Activated CD8-positive, alpha-beta memory T cell treated with anti-CD3 and anti-CD28 coated beads, Interleukin-2, amount 50 U/mL, for 24 hours (primary cell): ENCODE data around the gene HAPLN2.
"Not testable (repeated sequence)": the region's sequence is repeated elsewhere in the genome, so short reads cannot be mapped to it uniquely, and the experiment has no call there.

Experiments used
- DNase-seq: peaks from one replicate; pipeline ENCODE4 v3.0.0-alpha.2; 2020; ENCODE audit errors: extremely low read depth

The HAPLN2 gene

DNA sequence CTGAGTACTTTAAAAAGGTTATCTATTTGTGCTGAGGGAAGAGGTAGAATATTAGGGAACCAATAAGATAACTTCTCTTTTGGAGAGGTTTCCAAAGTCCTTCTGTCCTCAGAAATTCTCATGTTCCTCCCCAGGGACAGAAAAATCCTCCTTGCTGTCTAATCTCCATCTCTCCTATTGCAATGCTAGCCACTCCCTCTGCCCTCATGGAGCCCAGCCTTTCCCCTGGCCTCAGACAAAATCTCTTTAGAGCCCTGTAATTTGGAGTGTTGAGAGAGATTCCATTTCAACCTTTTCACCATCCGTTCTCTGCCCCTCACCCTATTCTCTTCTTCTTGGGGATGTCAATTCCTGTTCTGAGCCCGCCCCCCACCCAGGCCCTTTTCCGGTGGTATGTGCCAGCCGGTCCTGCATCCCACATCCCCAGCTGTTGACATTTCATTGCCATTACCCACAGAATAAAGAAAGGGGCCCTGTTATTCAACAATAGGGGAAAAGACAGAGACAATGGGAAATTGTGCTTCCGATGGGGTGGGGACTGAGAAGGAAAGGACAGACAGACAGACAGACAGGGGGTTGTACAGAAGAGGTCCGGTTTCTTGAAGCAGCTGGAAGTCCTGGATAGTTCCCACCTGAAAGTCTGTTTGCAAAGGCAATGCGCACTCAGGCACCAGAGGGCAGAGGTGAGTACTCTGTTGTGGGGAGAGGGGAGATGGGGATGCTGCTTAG, at the start of gene HAPLN2:
HAPLN2 (plus strand) TSS at position 563 of the 729 bp plus-strand sequence. CDS start 4,076 bp downstream, outside the sequence.
- no peak for DNase-seq

DNA sequence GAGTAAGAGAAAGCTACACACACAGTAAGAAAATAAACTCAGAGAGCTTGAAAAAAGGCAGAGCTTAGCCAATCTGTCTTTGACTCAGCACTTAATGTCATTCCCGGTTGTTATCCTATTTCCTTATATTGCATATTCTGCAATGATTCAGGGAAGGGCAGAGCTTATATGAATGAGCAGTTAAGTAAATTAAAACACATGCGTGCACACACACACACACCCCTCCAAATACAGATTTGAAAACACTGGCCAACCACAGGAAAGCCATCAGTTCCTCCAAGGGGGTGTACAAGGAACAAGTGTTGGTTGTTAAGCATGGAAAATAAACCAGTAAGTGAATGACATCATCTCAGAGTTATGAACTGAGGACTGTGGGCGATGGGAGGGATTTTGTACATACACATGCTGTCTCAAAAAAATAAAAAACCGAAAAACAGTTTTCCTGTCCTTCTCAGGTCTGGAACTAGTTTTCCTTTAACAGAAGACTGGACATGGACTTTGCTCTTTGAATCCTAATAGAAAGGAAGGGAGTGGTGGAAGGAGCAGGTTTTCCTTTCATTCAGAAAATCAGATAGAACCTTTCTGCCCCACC, 47.9 kb upstream of the HAPLN2 start:
- no peak for DNase-seq

DNA sequence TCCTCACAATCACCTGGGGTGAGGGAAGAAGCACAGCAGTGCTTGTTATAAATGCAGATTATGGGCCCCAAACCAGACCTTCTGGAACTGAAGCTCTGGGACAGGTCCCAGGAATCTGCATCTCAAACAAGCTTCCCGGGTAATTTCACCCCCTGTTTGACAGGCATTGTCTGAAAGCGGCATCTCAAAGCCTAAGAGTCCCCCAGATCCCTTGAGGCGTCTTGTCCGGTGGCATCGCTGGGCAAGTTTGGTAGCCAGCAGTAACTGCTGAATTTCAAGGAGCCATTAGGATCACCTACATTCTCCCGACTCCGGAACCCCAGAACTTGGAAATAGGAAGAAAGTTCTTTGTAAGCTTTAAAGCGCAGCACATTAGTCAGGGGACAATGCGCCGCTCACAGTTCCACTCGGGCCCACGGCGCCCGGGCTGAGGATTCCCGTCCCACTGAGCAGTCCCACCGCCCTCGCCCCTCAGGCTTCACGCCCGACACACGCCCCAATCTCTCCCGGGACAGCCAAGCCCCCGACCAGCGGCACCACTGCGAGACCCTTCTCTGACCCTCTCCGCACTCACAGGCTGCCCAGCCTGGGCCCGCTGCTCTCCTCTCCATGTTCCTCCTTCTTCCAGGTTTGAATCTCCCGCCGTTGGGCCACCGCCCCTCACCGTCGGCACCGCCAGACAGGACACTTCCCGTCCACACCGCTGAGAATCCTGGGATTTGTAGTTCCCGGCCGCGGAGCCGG, 47.1 kb upstream of the HAPLN2 start, which contains the start of gene IQGAP3:
IQGAP3 (minus strand) TSS at position 647 of the 744 bp plus-strand sequence; CDS start at position 611, 36 bp downstream.
- DNase-seq = peak; percentile 40

DNA sequence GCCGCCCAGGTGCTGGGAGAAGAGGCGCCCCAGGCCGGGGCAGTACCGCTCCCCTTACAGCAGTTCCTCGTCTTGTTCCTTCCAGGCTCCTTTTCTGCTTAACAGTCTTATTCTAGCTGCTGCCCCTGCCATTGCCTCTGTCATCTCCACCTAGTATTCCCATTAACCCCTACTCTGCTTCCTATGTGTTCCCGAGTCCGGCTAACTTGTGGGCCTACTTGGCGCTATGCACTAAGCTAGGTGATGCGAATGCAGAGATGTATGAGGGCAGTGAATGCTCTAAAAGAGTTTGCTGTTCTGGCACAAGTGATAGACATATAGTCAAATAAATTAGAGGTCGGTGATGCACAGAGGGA, 46.6 kb upstream of the HAPLN2 start:
- no peak for DNase-seq

DNA sequence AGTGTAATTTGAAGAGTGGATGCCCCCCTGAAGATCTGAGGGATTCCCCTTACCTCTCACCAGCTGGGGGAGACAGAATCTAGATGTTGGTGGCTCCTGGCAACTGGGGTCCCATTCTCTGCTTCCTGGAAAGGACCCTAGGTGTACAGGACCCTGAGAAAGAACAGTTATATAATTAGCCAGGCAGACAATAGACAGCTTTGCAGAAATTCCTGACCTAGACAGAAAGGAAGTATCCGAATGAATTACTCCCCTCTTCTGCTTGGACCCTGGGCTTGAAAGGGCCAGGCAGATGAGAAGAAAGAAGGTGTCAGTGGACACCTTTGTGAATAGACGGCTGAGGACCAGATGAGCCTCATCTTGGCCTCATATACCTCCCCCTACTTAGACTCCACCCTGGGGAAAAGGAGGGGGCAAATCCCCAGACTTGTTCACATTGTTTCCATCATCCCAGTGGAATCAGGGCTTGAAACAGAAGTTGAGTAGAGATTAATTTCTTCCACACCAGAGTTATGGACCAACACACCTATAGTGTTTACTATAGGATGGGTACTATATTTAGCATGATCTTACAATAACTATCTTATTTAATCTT, 45.1 kb upstream of the HAPLN2 start:
- no peak for DNase-seq

DNA sequence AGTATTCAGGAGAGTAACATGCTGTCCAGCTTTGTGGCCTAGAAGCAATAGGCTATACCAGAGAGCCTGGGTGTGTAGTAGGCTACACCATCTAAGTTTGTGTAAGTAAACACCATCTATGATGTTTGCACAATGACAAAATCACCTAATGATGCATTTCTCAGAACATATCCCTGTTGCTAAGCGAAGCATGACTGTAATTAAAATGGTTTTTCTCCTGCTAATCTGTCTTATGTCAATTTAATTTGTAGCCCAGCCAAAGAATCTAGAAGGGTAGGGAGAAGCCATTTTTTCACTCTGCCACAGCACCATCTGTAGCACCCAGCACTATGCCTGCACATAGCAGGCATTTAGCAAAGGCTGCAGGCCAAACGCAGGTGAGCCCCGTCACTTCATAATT, 41.7 kb upstream of the HAPLN2 start:
- DNase-seq = no peak

DNA sequence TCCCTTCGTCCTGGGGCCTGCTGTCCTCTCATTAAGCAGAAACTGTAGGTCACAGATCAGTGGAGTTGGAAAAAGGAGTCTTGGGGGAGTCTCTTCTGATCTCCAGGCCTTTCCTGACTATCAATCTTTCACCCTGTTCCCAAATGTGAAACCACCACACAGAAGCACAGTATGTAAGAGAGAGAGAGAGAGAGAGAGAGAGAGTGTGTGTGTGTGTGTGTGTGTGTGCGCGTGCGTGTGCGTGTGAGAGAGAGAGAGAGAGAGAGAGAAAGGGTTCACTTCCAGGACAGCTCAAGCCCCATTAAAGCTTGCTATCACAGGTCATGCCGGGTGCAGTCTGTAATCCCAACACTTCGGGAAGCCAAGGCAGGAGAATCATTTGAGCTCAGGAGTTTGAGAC, 41.2 kb upstream of the HAPLN2 start:
- DNase-seq = no peak

DNA sequence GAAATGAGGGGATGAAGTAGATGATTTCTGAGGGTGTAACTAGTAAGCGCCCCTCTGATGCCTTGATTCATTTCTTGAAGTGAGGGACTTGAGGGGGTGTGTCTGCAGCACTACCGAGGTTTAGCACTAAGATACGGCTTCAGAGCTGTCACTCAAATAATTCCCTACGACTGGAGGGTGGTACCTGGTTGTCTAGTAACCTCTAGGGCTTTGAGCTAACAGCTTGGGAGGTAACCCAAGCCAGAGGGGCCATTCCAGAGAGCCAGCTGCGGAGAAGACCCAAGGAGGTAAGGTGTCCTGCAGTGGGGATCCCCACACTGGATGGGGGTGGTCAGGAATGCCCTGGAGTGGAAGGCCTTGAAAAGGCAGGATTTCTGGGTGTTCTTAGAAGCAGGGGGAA, 39.7 kb upstream of the HAPLN2 start, which contains the start of gene TTC24:
TTC24 (plus strand) TSS at position 252 of the 400 bp plus-strand sequence. CDS start 1,642 bp downstream, outside the sequence.
- no peak for DNase-seq

DNA sequence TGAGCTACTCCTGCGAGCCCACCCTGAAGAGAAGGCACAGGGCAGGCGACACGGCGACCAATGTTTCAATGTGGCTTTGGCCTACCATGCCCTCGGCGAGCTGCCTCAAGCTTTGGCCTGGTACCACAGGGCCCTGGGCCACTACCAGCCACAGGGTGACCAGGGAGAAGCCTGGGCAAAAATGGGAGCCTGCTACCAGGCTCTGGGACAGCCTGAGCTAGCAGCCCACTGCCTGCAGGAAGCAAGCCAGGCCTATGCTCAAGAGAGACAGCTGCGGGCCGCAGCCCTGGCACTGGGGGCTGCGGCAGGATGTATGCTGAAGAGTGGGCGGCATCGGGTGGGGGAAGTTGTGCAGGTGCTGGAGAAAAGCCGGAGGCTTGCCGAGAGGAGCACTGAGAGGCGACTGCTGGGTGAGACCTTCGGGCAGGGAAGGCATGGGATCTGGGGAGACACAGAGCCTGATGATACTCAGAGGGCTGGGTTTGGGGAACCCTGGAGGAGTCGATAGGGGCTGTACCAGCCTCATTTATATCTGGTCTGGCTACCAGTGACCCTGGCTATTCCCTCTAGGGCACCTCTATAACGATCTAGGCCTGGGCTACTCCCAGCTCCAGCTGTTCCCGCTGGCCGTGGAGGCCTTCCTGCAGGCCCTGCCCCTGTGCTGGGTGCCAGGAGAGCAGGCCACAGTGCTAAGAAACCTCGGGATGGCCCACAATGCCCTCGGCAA, 37.4 kb upstream of the HAPLN2 start:
- DNase-seq = no peak

DNA sequence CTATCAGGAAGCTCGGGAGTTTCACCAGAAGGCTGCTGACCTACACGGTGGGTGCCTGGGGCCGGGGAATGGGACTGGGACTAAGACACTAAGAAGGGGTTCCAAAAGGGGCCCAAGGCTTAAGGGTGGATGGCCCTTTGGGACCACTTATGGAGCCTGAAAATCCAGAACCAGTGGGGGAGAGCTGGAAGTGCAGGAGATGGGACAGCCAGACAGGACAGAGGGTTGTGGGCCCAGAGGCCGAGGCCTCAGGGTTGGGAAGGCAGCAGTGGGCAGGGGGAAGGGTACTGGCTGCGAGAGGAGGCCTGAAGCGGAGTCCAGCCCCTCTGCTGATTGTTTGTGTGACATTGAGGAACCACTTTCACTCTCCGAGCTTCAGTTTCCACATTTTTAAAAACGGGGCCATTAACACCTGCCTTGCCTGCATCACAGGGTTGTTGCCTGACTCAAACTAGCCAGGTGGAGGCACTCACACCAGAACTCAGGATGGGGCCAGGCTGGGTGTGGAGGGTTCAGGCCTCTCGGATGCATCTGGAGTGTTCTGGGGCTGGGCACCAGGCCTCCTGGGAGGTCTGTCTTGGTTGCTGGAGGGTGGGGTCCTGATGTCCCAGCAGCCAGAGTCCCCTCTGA, 36.7 kb upstream of the HAPLN2 start:
- no peak for DNase-seq

DNA sequence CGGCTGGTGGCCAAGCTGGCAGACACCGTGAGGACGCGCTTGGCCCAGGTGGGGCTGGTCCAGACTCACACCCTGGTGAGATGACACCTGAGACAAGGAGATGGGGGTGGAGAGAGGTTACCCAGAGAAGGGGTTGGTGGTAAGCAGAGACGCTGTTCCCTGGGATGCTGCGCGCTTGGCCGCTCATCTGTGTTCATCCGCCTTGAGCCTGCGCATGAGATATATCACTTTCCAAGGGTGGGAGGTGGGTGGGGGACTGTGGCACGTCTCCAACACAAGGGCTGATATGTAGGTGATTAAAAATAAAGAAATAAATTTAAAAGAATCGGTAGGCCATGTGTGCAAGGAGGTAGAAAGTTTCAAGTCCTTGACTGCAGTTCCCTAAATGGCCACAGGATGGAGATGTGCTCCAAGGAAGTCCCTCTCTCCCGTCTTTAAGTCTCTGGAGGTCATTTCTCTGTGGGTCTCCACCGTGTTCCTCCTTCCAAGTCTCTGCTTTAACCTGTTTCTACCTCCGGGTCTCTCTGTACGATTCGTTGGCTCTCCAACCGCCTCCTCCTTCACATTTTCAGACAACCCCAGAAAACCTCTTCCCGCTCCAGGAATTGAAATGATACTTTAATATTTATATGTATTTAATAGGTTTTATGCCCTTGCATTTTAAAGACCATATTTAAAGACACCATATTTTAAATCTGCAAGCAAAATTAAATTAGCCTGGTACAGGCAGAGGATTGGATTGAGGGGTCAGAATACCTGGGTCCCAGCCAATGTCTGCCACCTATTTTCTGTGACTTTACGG, 35.2 kb upstream of the HAPLN2 start:
- DNase-seq = peak; percentile 50

DNA sequence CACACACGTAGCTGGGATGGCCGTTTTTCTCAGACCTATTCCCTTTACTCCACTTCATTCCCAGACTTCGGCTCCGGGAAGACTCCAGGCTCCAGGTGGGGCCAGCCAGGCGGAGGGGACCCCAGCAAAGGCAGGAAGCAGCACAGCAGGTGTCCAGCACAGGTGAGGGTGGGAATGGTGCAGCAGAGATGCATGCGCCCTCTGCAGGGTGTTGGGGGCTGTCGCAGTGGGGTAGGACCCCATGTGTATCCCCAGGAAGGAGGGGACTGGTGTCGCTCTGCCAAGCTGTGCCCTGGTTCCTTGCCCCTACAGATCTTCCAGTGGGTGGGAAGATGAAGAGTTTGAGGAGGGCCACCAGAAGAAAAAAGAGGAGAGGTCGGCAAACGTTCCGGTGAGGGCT, 34.4 kb upstream of the HAPLN2 start:
- no peak for DNase-seq

DNA sequence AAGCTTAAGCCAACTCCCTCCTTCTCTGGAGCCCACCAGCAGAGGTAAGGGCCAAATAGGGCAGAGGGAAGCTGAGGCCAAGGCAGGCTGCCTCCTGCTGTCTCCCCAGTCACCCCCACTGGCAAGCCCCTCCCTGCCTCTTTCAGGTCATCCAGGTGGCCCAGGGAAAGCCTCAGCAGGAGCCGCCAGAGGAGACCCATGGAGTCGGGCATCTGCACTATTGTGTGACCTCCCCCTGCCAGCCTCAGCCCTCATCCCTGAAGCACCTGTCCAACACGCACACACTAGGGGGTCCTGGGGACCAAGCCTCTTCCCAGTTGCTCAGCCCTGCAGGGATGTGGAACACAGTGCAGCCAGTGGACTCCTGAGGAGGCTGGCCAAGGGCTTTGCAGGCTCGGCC, 32.9 kb upstream of the HAPLN2 start:
- DNase-seq = no peak

DNA sequence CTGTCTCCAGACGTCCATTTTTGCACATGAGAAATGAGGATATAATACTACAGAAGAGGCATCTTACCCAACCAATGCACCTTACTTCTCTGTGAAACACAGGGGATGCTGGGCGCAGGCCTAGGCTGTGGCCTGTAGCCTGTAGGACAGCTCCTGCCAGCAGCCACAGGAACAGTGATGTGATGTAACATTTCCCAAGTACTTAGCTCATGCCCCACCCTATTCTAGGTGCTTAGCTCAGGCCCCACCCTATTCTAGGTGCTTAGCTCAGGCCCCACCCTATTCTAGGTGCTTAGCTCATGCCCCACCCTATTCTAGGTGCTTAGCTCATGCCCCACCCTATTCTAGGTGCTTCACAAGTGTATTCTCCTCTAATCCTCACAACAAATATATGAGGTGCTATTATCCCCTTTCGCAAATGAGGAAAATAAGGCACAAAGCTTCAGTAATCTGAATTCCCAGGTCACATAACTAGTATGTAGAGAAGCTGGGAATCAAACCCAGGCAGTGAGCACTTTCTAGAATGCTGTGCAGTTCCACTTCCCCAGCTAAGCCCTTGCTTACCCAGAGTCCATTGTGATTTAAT, 32.2 kb upstream of the HAPLN2 start:
- no peak for DNase-seq

DNA sequence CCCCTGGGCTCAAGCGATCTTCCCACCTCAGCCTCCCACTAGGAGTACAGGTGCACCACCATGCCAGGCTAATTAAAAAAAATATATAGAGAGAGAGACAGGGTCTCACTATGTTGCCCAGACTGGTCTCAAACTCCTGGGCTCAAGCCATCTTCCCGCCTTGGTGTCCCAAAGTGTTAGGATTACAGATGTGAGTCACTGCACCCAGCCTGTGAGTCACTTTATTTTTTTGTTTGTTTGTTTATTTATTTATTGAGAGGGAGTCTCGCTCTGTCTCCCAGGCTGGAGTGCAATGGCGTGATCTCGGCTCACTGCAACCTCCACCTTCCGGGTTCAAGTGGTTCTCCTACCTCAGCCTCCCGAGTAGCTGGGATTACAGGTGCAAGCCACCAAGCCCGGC, 31.3 kb upstream of the HAPLN2 start:
- DNase-seq = not testable (repeated sequence)

DNA sequence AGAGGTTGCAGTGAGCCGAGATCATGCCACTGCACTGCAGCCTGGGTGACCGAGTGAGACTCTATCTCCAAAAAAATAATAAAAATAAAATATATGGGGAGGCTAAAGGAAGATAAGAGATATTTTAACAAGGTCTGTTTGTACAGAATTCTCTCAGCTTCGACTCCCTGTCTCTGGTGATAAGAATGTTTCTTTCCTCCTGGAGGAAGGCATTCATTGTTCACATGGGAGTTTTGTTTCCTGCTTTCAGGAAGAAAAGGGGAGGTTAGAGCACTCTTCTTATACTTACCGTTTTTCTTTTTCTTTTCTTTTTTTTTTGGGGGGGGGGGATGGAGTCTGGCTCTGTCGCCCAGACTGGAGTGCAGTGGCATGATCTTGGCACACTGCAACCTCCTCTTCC, 29.7 kb upstream of the HAPLN2 start:
- no peak for DNase-seq

DNA sequence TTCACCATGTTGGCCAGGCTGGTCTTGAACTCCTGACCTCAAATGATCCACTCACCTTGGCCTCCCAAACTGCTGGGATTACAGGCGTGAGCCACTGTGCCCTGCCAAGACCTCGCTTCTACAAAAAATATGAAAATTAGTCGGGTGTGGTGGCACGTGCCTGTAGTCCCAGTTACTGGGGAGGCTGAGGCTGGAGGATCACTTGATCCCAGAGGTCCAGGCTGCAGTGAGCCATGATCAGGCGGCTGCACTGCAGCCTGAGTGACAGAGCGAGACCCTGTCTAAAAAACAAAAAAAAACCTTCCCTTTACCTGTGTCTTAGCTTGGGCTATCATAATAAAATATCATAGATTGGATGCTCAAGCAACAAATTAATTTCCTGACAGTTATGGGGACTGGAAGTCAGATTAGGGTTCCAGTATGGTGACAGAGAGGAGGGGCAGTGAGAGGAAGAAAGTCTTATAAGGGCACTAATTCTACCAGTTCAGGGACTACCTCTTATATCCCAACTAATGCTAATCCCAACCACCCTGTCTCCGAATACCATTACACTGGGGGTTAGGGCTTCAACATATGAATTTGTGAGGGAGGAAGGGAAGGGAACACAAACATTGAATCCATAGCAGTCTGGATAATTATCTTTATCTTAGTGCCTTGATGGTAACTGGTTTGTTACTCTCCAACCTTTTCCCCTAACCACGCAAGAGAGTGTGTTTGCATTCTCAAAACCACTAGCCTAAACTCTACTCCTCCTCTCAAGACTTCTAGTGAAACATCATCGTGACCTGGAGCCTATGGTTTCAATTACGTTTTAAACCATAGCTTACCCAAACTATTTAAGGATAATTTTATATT, 28.7 kb upstream of the HAPLN2 start:
- DNase-seq = no peak

DNA sequence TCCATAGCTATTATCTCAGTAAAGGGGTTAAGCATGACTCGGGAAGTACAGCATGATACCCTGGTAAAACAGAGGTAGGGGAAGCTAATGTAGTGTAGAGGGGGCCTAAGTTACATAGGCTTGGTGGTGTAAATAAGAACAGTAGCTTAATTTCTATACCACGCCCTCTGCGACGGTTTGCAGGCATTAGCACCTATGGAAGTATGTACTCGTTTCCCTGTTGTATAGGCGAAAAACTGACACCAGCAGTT, 28.1 kb upstream of the HAPLN2 start:
- no peak for DNase-seq

DNA sequence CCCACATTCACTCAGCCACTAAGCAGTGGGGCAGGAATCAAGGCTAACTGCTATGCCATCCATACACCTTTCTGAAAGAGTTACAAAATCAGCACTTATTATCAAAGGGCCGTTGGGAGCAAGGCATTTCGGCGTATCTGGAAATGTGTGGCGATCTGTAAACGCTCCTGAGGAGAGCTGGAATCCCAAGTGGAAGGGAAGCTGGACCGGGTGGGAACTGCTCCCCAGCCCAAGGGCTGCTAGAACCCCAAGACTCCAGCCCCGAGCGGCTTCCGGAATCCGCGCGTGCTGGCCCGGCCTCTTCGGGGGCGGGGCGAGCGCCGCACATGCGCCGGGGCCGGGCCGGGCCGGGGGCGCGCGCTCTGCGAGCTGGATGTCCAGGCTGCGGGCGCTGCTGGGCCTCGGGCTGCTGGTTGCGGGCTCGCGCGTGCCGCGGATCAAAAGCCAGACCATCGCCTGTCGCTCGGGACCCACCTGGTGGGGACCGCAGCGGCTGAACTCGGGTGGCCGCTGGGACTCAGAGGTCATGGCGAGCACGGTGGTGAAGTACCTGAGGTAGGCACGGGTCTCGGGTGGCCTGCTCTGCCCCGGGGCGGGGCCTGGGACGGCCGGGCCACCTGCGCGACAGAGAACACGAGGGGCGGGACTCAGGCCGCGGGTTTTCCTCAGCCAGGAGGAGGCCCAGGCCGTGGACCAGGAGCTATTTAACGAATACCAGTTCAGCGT, 27.6 kb upstream of the HAPLN2 start, which contains the start of gene NAXE:
NAXE (plus strand) TSS at position 345 of the 726 bp plus-strand sequence; CDS start at position 374, 29 bp downstream.
- no peak for DNase-seq
